ENCODE data around the gene RBBP9. TPM values are rescaled to one million over a fixed set of nuclear protein-coding genes. Genes with fewer than 3 reads are reported as not detected.
"Not testable (repeated sequence)": the region's sequence is repeated elsewhere in the genome, so short reads cannot be mapped to it uniquely, and the experiment has no call there.

Gene RBBP9
- total and polyA plus RNA-seq, 7 donors: 2.2 to 8.7 (median 4.9) TPM

GRCh38 chr20:18529041-18529440 is 32.0 kb upstream of the RBBP9 start:
- no peak for ATAC-seq
- Histone ChIP-seq H3K4me1 (no peaks in the 10 kb centered on the region), H3K9me3 (no peaks in the 10 kb centered on the region), H3K36me3 (ENCODE audit: insufficient read depth in 1 of 2, low read depth in 1 of 2) (peaks cover 21 to 97% of the 10 kb centered on the region in 2 donors), H3K27me3 (ENCODE audit: insufficient read depth in 3 of 3, low read length in 2 of 3) (no peaks in the 10 kb centered on the region), H3K27ac (no peak overlapping the region), H3K4me3 (no peak overlapping the region)
- intact Hi-C loops (cut with DNase I): no loop called here
- TF ChIP-seq, protein P1, sequence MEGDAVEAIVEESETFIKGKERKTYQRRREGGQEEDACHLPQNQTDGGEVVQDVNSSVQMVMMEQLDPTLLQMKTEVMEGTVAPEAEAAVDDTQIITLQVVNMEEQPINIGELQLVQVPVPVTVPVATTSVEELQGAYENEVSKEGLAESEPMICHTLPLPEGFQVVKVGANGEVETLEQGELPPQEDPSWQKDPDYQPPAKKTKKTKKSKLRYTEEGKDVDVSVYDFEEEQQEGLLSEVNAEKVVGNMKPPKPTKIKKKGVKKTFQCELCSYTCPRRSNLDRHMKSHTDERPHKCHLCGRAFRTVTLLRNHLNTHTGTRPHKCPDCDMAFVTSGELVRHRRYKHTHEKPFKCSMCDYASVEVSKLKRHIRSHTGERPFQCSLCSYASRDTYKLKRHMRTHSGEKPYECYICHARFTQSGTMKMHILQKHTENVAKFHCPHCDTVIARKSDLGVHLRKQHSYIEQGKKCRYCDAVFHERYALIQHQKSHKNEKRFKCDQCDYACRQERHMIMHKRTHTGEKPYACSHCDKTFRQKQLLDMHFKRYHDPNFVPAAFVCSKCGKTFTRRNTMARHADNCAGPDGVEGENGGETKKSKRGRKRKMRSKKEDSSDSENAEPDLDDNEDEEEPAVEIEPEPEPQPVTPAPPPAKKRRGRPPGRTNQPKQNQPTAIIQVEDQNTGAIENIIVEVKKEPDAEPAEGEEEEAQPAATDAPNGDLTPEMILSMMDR (IDR thresholded peaks at IDR 0.05): no peak
- DNase-seq: no peak

DNA sequence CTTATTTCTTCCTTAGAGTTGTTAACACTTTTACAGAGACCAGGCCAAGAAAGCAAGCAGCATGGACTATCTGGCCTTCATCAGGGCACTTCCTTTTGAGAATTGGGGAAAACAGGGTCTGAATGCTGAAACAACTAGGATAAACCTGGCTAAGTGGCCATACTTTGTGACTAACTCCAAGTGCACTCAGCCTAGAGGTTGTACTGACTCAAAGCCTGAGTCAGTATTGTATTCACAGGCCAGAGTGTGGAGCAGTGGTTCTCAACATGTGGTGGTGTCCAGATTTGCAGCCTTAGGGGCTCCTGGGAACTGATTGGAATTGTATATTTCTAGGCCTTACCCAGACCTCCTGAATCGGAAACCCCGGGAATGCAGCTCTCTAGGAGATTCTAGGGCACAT is 30.8 kb upstream of the RBBP9 start:
- DNase-seq: no peak
- WGBS, 3 donors: 96 to 98% (median 97%) methylated on average over 2 of the region's 2 CpGs
- peaks cover 16 to 88% of the 10 kb centered on the region in 2 donors for H3K36me3 ChIP-seq (ENCODE audit: insufficient read depth in 1 of 2, low read depth in 1 of 2)
- no peaks in the 10 kb centered on the region for H3K9me3 ChIP-seq
- no peaks in the 10 kb centered on the region for H3K4me1 ChIP-seq
- H3K4me3 ChIP-seq: no peak overlapping the region
- no peaks in the 10 kb centered on the region for H3K27me3 ChIP-seq (ENCODE audit: insufficient read depth in 3 of 3, low read length in 2 of 3)
- intact Hi-C loops (cut with DNase I): no loop called here
- H3K27ac ChIP-seq: peak overlapping the region; percentile 51
- peak in 1 of 4 donors; percentile 43 for ATAC-seq
- TF ChIP-seq, protein P1 (IDR thresholded peaks at IDR 0.05): no peak

- Histone ChIP-seq H3K4me1 (no peaks in the 10 kb centered on the region), H3K9me3 (no peaks in the 10 kb centered on the region), H3K27ac (peak overlapping the region; percentile 51), H3K36me3 (ENCODE audit: insufficient read depth in 1 of 2, low read depth in 1 of 2) (peaks cover 16 to 83% of the 10 kb centered on the region in 2 donors), H3K27me3 (ENCODE audit: insufficient read depth in 3 of 3, low read length in 2 of 3) (no peaks in the 10 kb centered on the region), H3K4me3 (no peak overlapping the region)
- 80 to 85% (median 84%) methylated on average over 2 of the region's 2 CpGs for WGBS, 3 donors
- peak in 2 of 4 donors; percentile 43 to 58 for ATAC-seq
- intact Hi-C loops (cut with DNase I): no loop called here
- TF ChIP-seq, protein P1 (IDR thresholded peaks at IDR 0.05): no peak
- DNase-seq: no peak
Measured at GRCh38 chr20:18527339-18527738, 30.3 kb upstream of the RBBP9 start.

GRCh38 chr20:18526761-18527160 is 29.7 kb upstream of the RBBP9 start:
- H3K36me3 ChIP-seq (ENCODE audit: insufficient read depth in 1 of 2, low read depth in 1 of 2): peaks cover 16 to 78% of the 10 kb centered on the region in 2 donors
- intact Hi-C loops (cut with DNase I); DNase-seq; H3K4me1 ChIP-seq; H3K9me3 ChIP-seq; H3K4me3 ChIP-seq; H3K27me3 ChIP-seq (ENCODE audit: insufficient read depth in 3 of 3, low read length in 2 of 3): not testable (repeated sequence)
- ATAC-seq: peak in 2 of 4 donors; percentile 75 to 81
- H3K27ac ChIP-seq: peak overlapping the region; percentile 51
- WGBS, 3 donors: 66 to 71% (median 68%) methylated on average over 14 of the region's 14 CpGs

GRCh38 chr20:18524646-18525045 is 27.6 kb upstream of the RBBP9 start:
- TF ChIP-seq, protein P1 (IDR thresholded peaks at IDR 0.05): no peak
- no peak for ATAC-seq
- Histone ChIP-seq H3K9me3 (no peaks in the 10 kb centered on the region), H3K4me3 (no peak overlapping the region), H3K4me1 (no peaks in the 10 kb centered on the region), H3K27me3 (ENCODE audit: insufficient read depth in 3 of 3, low read length in 2 of 3) (no peaks in the 10 kb centered on the region), H3K27ac (no peak overlapping the region), H3K36me3 (ENCODE audit: insufficient read depth in 1 of 2, low read depth in 1 of 2) (peaks cover 9 to 65% of the 10 kb centered on the region in 2 donors)
- intact Hi-C loops (cut with DNase I): no loop called here
- WGBS, 3 donors: 93 to 97% (median 95%) methylated on average over 1 of the region's 1 CpG
- no peak for DNase-seq

Measured in psoas muscle (tissue), 8 donors.